AG04449 (cell line): ENCODE results near the gene THADA.
"Not testable (repeated sequence)": the region's sequence is repeated elsewhere in the genome, so short reads cannot be mapped to it uniquely, and the experiment has no call there.

Experiments used
- CTCF ChIA-PET: fragments of 350-600 bp; formaldehyde crosslinking; extraction: SDS; loops from one replicate; lab custom pipeline; 2021; ENCODE audit warnings: antibody characterized with exemption; lab: Yijun Ruan, JAX
- POLR2A ChIA-PET: fragments of 400-600, 350-600 bp; formaldehyde crosslinking; extraction: SDS; loops from one replicate; lab custom pipeline; 2020; ENCODE audit warnings: antibody characterized with exemption, inconsistent platforms; lab: Yijun Ruan, JAX
- DNase-seq: peaks from one replicate; pipeline ENCODE4 v3.0.0-alpha.2; 2010; ENCODE audit warnings: low read depth, low spot score
- H3K4me3 ChIP-seq: 2 replicates; pipeline ENCODE4 v1.5.1; 2011; ENCODE audit warnings: low read depth, mild to moderate bottlenecking, control low read depth, low read length
- TF ChIP-seq, protein P1 (sequence below): IDR thresholded peaks from one replicate; pipeline ENCODE4 v1.5.1; 2011; ENCODE audit warnings: mild to moderate bottlenecking, moderate library complexity, low read length, control low read depth, inconsistent platforms; ENCODE audit not compliant: insufficient read depth; ENCODE audit errors: missing control alignments

THADA gene

DNA sequence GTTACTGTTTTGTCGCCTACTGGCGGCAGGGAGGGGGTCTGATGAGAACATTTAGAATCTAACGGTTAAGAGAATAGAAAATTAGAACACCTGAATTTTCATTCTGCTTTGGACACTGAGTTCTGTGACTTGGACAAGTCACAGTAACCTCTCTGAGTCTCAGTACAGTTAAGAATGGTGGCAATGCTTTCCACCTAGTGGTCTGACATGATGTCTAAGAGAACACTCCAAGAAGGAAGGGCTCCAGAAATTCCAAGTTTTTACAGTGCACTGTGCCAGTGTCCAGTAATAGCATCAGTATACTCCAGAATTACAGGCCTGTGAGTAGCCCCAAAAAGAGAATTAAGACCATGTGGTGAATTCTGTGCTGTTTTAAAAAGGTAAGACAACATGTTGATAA, 195.3 kb downstream of the THADA start:
- no peak for DNase-seq
- POLR2A ChIA-PET, result no interaction called here
- TF ChIP-seq, protein P1, sequence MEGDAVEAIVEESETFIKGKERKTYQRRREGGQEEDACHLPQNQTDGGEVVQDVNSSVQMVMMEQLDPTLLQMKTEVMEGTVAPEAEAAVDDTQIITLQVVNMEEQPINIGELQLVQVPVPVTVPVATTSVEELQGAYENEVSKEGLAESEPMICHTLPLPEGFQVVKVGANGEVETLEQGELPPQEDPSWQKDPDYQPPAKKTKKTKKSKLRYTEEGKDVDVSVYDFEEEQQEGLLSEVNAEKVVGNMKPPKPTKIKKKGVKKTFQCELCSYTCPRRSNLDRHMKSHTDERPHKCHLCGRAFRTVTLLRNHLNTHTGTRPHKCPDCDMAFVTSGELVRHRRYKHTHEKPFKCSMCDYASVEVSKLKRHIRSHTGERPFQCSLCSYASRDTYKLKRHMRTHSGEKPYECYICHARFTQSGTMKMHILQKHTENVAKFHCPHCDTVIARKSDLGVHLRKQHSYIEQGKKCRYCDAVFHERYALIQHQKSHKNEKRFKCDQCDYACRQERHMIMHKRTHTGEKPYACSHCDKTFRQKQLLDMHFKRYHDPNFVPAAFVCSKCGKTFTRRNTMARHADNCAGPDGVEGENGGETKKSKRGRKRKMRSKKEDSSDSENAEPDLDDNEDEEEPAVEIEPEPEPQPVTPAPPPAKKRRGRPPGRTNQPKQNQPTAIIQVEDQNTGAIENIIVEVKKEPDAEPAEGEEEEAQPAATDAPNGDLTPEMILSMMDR, result no peak
- no peak overlapping the region for H3K4me3 ChIP-seq
- CTCF ChIA-PET, result no interaction called here

DNA sequence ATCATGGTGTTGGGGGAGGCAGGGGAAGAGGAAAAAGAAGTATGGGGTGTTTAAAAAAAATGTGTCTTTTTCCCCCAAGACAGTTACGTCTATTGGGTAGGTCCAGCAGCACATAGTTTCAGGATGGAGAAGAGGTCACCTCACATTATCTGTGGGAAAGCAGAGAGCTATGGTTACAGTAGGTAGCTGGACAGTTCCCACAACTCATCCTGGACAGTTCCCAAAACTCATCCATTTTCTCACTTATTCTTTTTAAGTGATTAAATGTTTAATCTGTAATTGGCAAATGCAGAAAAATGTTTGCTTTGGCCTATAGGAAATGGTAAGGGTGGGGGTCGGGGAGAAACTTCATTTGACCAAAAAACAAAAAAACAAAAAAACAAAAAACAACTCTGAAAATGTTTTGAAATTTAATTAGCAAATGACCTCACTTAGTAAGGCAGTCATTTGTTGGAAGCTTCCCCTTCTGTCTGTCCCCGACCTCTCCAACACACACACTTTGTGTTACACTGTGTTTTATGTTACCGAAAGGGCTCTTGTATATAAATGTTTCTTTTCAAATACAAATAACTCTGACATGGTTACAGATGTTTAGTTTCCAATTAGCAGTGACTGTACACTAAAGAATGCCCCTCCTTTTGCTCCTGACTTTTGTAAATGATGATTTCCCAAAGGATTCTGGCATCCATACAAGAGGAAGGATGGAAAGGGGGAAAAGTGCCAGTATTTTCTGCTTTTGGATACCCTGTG, 196.1 kb downstream of the THADA start:
- no peak overlapping the region for H3K4me3 ChIP-seq
- TF ChIP-seq, protein P1, result no peak
- CTCF ChIA-PET, result no interaction called here
- POLR2A ChIA-PET, result no interaction called here
- peak; percentile 14 for DNase-seq

DNA sequence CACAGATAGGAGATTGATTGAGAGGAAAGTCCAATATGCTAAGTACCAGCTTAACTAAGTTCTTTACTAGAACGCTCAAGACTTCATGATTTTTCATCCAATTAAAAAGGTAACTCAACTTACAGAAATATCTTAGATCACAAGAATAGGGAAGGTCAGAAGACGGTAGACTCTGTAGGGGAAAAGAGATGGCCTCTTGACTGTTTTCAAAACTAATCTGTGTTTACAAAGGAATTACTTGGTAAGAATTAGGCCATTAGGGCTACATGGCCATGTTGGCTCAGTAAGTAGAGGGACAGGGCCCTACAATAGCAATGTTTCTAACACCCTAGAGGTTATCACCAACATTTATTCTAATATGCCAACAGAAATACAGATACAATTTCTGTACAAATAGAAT, 196.7 kb downstream of the THADA start:
- POLR2A ChIA-PET, result no interaction called here
- CTCF ChIA-PET, result no interaction called here
- no peak overlapping the region for H3K4me3 ChIP-seq
- TF ChIP-seq, protein P1, result no peak
- DNase-seq, result no peak

DNA sequence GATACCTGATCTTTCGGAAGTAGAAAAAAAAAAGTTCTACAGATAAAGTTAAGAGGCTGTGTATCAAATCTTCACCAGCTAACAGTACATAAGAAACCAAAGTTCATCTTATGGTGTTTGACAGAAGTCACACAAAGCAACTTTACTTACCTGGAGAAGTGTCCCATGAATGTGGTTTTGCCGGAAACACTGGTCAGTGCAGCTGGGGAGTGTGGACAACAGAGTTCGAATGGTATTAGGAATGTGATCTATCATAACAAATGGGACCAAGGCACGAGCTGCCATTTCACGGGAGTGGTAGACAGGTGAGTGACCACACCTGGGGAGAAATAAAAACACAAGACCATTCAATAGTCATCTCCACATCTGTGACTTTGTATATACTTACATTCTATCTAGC, 198.0 kb downstream of the THADA start:
- ChIA-PET CTCF (no interaction called here), POLR2A (no interaction called here)
- H3K4me3 ChIP-seq, result no peak overlapping the region
- DNase-seq, result no peak
- TF ChIP-seq, protein P1, result no peak

DNA sequence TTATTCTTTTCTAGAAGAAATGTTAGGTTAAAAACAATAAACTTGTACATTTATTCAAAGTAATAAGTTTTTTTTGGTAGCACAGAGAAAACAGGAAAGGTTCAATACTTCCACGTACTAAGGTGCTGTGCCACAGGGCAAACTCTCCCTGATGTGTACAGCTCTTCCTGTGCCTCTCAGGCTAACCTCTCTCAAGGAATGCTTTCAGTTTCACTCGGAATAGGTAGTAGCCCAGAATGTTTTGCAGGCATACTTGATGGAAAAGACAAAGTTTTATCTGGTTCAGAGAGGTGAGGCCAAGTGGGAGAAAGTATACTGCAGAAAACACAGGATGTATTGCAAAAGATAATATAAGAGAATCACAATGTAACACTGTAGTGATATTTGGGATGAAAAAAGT, 198.4 kb downstream of the THADA start:
- POLR2A ChIA-PET, result no interaction called here
- TF ChIP-seq, protein P1, result no peak
- CTCF ChIA-PET, result no interaction called here
- H3K4me3 ChIP-seq, result no peak overlapping the region
- DNase-seq, result no peak

DNA sequence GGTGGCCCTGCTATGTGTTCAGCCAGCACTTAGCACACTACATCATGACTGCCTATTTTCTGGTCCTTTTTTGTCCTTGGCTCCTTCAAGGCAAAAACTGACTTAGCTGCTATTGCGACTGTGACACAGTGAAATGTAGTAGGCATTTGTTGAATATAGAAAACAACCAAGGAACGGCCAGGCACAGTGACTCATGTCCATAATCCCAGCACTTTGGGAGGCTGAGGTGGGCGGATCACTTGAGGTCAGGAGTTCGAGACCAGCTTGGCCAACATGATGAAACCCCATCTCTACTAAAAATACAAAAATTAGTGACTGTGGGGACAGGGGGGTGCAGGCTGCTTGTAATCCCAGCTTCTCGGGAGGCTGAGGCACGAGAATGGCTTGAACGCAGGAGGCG, 199.5 kb downstream of the THADA start:
- DNase-seq, H3K4me3 ChIP-seq, CTCF ChIA-PET, POLR2A ChIA-PET: not testable (repeated sequence)

DNA sequence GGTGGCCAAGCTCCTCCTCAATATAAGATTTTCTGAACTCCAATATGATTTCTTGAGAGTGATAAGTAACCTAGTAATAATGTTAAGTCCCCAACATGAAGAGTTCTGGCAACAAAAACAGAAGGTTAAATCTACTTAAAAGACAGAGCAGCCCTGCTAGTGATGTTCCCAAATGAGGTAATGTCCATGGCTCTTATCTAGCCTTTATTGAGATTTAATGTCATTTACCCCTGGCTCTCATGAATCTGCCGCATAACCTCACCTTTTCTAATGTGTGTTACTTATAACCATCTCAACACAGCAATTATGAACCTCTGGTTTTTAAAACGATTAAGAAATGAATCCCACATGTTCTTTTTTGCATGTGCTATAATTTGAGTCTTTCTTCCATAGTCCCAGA, 201.9 kb downstream of the THADA start:
- DNase-seq, result no peak
- POLR2A ChIA-PET, result no interaction called here
- no peak overlapping the region for H3K4me3 ChIP-seq
- TF ChIP-seq, protein P1, result no peak
- CTCF ChIA-PET, result interaction anchor here (1.1 kb wide), 1 partner anchor 146 kb away, joined by 3 read pairs; no protein-coding TSS in a partner anchor
